CD4-positive, alpha-beta T cell treated with Interleukin-12 subunit alpha and Interleukin-12 subunit beta, for 1 hour (primary cell): ENCODE measurements around the gene CDH13.

Experiments
- DNase-seq: peaks from one replicate; pipeline ENCODE4 v3.0.0-alpha.2; 2020

CDH13 gene

DNA sequence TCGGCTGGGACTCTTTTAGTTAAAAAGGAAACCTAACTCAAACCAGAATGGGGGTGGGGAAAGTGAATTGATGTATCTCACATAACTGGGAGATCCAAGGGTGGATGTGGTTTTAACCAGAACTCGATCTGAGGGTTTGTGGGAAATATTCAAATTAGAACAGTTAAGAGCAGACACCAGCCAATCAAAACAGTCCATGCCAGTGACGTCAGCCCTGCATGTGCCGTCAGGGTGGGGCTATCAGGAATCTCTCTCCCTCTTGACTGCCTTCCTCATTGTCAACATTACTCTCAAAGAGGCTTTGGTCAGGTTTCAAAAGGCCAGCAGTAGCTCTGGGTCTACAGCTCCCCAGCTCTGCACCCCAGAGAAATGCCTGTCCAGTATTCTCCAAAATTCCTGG is 1086.8 kb downstream of the CDH13 start:
- DNase-seq = no peak

- no peak for DNase-seq
Measured at GRCh38 chr16:83714286-83714685, 1087.5 kb downstream of the CDH13 start.

DNA sequence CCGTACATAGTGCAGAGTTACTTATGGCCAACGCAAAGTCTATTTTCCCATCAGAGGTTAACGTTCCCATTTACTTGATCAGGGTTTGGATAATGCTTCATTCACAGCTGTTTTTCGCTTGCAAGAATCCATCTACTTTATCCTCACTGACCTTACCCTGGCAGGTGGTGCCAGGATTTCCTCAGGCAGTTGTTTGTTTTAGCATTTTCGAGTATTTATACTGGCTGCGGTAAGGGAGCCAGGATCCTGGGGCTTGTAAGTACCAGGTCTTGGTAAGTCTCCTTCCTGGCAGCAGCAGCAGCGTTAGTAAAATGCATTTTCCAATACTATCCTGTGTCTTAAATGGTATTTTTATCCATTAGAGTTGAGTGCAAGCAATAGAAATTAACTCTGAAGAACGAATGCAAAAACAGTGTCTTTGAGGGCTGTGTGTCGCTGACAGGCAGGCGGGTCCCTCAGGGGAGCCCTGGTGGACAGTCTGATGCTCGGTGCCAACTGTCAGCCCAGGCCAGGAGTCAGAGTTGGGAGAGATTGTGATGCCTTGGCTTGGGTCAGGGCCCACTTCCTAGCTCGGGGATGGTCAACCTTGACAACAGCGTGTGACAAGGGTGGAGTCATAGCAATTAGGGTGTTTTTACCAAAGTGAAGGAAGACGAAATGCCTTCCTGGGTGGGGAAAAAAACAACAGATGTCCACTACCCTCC is 1088.6 kb downstream of the CDH13 start:
- DNase-seq = no peak

DNA sequence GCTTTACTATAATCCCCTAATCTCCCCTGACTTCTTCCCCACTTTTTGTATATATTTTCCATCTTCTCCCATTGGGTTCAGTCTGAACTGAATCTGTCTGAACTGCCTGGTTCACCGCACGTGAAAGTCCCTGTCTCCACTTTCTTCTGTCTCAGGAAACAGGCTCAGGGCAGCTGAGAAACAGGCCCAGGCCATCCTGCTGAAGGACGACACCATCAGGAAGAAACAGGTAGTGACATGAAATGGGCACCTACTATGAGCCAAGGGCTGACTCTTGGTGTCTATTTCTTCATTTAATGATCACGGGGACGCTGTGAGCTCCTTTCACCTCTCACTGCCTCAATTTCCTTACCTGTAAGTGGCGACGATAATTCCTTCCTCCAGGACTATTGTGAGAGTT is 1090.5 kb downstream of the CDH13 start:
- no peak for DNase-seq

DNA sequence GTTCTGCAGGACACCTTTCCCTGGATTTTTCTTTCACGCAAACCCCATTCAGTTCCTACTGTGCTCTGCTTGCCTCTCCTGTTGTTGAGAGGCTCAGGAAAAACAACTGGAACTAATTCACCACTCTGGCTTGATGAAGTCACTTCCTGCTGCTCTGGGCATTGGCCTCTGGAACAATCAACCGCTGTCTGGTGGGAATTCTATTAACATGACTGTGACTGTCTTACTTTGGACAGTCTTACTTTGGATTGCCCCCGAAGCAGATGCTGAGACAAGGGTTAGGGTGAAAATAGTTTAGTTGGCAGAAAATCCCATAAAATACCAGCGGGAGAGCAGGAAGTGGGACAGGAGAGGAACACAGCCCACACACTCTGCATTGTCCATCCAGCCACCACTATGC is 1091.0 kb downstream of the CDH13 start:
- no peak for DNase-seq

GRCh38 chr16:83720213-83720612 is 1093.4 kb downstream of the CDH13 start:
- no peak for DNase-seq

GRCh38 chr16:83720981-83721380 is 1094.2 kb downstream of the CDH13 start:
- DNase-seq = no peak

DNA sequence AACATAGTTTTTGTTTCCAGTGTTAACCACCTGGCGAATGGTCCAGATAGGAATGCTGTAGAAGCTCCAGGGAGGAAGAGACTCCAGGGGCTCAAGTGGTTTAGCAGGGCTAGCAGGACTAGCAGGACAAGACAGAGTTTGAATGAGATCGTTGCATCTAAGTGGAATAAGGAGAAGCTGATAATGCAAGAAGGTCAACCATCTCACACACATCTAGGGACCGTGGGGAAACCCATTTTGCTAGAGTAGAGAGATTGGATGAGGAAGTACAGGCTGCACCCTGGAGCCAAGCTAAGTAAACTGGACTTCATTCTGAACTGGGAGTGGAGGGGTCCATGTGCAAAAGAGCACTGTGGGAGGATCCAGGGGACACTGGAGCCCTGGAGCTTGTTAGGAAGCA is 1094.9 kb downstream of the CDH13 start:
- no peak for DNase-seq

DNA sequence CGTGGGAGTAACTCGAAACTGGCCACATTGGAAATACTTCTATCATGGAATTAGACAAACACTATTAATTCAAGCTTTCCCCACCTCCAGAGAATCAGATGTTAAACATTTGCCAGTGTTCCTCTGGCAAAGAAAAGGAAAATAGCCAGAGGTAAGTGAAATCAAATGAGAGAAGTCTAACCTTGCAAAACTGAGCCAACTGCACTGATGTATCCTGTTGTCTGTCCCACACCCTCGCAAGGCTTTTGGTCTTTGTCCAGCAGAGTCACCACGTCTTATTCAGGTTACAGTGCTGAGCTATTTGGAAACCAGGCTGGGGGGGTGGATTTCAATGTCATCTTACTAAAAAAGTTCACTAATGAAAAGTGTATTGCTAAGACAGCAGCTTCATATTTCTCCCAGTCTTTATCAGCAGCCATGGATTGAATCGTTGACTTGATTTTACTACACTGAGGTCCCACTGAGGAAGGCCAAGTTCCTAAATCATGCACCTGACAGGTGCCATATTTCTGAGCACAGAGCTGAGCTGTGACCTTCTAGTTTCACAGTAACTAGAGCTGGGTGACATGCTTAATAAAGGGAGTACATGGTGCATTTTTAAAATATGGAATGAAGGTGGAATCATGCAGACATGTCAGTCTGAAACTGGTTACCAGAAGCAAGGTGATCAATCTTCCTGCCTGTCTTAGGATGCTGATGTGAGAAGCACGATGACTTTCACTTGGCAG is 1095.9 kb downstream of the CDH13 start:
- DNase-seq = no peak

DNA sequence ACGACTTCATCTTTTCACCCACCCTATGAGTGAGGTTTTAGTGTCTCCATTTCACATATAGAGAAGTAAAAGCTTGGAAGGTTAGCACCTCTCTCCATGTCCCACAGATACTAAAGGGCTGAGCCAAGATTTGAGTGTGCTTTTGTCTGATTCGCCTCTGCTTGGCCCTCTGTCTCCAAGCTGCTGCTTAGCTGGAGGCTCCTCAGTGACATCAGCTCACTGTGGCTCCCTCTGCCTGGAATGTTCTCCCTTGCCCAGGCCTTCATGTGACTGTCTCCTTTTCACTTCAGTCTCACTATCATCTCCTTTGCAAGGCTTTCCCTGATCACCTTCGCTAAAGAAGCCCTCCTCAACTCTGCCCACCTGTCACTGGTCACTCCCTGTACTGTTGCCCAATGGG is 1096.5 kb downstream of the CDH13 start:
- DNase-seq = no peak

- DNase-seq = no peak
Measured at GRCh38 chr16:83723901-83724300, 1097.1 kb downstream of the CDH13 start.

GRCh38 chr16:83724585-83724984 is 1097.8 kb downstream of the CDH13 start:
- no peak for DNase-seq

GRCh38 chr16:83725313-83725712 is 1098.5 kb downstream of the CDH13 start:
- DNase-seq = no peak

DNA sequence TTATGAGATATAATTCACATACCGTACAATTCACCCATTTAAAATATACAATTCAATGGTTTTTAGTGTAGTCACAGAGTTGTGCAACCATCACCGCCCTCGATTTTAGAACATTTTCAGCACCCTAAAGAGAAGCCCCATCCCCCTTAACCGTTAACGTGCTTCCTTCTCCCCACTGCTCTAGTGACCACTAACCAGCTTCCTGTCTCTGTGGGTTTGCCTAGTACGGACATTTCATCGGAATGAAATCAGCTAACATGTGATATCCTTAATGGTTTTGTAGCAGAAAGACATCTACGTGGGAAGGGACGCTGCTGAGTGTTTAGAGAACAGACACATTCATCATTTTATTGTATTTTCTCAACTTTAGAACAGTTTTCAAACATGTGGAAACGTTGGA is 1100.2 kb downstream of the CDH13 start:
- DNase-seq = no peak

DNA sequence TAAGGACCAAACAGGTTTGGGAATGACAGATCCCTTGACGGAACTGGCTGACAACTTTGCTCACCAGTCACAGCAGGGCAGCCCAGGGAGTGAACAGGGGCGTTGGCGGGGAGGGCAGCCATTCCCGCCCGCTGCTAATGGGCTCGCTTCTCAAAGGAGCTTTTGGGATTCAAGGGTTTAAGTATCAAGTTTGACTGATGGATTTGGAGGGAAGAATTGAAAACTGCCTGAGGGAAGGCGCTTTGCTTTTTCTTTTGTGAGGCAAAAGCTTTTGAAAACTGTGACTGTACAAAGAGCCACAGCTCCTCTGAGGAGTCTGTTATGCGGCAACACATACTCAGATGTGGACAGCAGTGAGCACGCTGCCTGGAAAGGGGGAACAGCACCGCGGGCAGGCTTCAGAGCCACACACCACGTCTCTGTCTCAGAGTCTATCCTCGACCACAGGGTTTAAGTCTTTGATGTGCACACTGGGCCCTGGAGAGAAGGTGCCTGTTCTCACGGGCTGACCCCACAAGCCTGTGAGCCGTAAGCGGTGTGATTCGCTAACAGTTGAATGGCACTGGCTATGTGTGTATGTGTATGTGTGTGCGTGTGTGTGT is 1101.1 kb downstream of the CDH13 start:
- DNase-seq = no peak

DNA sequence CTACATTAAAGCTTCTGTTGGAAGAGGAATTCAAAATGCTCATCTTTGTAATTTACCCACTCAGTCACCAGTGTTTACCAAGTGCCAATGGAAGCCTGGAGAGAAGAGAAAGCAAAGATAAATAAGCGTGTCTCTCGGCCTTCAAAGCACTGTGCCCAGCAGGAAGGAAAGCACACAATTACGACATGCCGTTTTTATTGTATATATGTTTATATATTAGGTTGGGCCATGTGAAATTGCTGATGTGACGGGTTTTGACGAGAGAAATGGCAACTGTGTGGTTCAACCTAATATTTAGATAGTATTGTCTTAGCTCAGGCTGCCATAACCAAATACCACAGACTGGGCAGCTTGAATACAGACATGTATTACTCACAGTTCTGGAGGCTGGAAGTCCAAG is 1101.7 kb downstream of the CDH13 start:
- no peak for DNase-seq

- no peak for DNase-seq
Measured at GRCh38 chr16:83730812-83731211, 1104.0 kb downstream of the CDH13 start.

DNA sequence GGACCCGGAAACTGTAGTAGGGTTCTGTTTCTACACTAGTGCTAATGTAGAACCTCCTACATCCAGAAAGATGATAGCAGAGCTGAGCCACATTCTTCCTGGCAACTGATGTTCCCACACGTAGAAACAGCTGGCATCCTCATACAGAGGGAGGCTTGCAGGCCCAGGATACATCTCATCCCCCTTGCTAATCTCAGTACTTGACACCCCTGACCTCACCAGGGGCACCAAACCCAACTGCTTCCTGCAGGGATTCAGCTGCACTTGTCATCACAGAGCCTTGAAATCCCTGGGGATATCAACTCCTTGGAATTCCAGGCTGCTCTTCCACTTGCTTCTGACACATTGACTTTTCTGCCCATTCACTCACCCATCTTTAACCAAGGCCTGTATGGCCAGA is 1105.8 kb downstream of the CDH13 start:
- no peak for DNase-seq

DNA sequence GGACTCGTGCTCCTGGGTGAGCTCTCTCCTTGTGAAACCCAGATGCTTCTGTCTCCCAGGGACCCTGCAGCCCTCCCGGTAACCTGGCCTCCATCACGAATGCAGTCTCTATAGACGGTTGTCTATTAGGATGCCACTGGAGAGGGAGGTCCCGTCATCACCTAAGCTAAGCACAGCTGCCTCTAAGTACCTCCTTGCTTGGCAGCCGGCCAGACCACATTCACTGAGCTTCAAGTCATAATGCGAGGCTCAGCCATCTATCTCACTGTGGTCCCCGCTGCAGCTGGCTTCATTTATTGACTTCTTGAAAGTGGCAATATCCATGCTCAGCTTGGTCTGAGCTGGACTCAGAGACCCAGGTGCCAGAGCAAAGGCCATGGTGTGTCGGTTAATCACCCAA is 1106.5 kb downstream of the CDH13 start:
- no peak for DNase-seq

DNA sequence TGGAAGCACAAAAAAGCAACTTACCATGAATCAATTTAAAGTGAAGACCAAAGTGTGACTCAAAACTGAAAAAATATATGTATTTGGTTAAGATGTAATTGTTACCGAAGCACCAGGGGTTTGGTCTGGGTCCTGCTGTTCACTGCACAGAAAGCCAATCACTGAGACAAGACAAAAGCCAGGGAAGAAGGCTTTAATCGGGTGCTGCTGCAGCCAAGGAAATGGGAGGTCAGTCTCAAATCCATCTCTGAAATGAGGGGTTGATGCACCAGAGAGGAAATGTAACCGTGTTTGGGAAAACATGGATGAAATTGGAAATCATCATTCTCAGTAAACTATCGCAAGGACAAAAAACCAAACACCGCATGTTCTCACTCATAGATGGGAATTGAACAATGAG is 1107.4 kb downstream of the CDH13 start:
- no peak for DNase-seq

DNA sequence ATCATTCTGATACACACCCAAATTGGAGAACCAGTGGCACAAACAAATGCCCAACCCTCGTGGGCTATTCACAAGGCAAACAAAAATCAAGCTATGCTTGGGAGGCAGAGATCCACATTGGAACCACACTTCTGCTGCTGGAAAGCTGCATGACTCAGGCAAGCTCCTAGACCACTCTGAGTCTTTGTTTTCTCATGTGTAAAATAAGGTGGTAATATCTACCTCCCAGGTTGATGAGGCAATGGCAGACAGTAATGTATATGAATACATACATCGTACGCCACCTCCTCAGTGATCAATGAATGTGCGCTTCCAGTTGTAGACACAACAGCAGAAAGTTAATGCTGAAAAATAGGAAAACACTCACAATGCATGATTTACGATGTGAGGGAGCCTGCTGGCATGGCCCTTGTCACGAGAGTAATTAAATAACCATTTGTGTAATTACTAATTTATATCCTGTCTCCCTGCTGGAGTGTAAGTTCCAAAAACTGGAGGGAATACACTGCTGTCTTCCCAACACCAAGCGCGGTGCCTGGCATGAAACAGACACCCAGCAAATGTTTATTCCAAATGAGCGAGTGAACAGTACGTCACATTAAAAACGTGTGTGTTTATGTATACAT is 1111.1 kb downstream of the CDH13 start:
- DNase-seq = no peak

DNA sequence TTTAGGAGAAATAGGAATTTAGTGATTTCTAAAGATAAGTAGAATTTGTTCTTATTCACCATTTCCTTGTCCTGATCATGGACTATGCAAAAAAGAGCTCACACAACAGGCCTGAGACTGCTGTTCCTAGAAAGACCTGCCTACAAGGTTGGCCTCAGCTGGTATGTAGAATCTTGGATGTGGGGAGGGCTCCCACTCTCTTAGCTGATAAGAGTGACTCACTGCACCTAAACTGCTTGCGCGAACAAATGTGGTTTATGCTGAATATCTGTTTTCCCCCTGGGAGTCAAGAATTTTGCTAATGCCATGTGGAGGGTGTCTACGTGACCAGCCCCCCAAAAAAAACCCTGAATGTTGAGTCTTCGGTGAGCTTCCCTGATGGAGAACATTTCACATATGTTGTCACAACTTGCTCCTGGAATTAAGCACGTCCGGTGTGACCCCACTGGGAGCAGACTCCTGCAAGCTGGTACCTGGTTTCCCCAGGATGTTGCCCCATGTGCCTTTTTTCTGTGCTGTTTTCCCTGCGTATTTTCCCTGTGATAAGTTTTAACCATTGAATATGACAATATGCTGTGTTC is 1112.2 kb downstream of the CDH13 start:
- no peak for DNase-seq

DNA sequence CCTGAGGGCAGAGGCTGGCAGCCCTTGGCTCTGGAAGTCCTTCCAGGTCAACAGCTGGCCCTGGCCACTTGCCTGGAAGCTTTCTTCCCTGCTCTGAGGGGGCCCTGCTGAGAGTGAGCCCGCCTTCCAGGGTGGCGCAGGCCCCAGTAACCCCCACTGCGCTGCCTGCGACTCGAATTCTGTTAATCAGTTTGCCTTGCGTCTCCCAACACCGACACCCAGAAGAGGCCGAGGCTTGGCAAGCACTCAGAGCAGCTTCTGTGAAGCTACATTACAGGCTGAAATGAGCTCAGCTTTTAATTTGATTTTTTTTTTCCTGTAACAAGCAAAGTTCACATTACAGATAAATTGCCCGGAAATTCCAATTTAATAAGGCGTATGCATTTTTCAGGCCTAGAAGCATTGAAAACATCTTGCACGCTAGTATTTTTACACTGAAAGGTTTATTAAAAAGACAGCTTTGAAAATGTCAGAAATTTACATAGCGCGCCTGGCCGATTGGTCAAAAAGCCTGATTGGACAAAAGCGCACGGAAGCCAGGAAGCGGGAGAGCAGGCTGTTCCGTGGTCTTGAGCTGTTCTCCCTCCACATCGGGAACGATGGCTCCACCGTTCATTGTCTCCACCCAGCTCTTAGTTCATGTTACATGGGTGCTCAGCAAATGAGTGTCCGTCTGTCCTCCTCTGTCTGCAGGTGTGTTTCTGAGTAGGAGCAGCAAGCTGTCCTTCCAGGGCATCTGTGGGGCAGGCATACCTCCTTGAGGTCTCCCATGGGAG is 1115.5 kb downstream of the CDH13 start:
- DNase-seq = no peak
